ENCODE results near the gene HBG1. TPM values are rescaled to one million over a fixed set of nuclear protein-coding genes. Genes with fewer than 3 reads are reported as not detected.

HBG1 gene
- total RNA-seq, 4 donors from 2014 or later = not detected

- no peaks in the 10 kb centered on the region for H3K9me3 ChIP-seq
- no peak overlapping the region for H3K27ac ChIP-seq
- no peak for DNase-seq
- H3K4me3 ChIP-seq = no peak overlapping the region
- no peaks in the 10 kb centered on the region for H3K27me3 ChIP-seq
- H3K4me1 ChIP-seq = no peaks in the 10 kb centered on the region
- H3K36me3 ChIP-seq = no peaks in the 10 kb centered on the region
- TF ChIP-seq, protein P1, sequence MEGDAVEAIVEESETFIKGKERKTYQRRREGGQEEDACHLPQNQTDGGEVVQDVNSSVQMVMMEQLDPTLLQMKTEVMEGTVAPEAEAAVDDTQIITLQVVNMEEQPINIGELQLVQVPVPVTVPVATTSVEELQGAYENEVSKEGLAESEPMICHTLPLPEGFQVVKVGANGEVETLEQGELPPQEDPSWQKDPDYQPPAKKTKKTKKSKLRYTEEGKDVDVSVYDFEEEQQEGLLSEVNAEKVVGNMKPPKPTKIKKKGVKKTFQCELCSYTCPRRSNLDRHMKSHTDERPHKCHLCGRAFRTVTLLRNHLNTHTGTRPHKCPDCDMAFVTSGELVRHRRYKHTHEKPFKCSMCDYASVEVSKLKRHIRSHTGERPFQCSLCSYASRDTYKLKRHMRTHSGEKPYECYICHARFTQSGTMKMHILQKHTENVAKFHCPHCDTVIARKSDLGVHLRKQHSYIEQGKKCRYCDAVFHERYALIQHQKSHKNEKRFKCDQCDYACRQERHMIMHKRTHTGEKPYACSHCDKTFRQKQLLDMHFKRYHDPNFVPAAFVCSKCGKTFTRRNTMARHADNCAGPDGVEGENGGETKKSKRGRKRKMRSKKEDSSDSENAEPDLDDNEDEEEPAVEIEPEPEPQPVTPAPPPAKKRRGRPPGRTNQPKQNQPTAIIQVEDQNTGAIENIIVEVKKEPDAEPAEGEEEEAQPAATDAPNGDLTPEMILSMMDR (IDR thresholded peaks at IDR 0.05) = no peak
- no peak for TF ChIP-seq POLR2A (IDR thresholded peaks at IDR 0.05)
Measured at GRCh38 chr11:5229356-5229755, 20.3 kb downstream of the HBG1 start.

- no peak for TF ChIP-seq POLR2A (IDR thresholded peaks at IDR 0.05)
- TF ChIP-seq, protein P1 (IDR thresholded peaks at IDR 0.05) = no peak
Measured at GRCh38 chr11:5228124-5228523, 21.5 kb downstream of the HBG1 start.

GRCh38 chr11:5227681-5228080 lies 22.0 kb downstream of the HBG1 start:
- TF ChIP-seq, protein P1 (IDR thresholded peaks at IDR 0.05) = no peak
- TF ChIP-seq POLR2A (IDR thresholded peaks at IDR 0.05) = no peak
- no peaks in the 10 kb centered on the region for H3K4me1 ChIP-seq
- no peaks in the 10 kb centered on the region for H3K9me3 ChIP-seq
- DNase-seq = no peak
- H3K27ac ChIP-seq = no peak overlapping the region
- H3K27me3 ChIP-seq = no peaks in the 10 kb centered on the region
- no peak overlapping the region for H3K4me3 ChIP-seq
- no peaks in the 10 kb centered on the region for H3K36me3 ChIP-seq

More at GRCh38 chr11:5228124-5228523, 21.5 kb downstream of the HBG1 start:
- H3K36me3 ChIP-seq = no peaks in the 10 kb centered on the region
- DNase-seq = no peak
- H3K27me3 ChIP-seq = no peaks in the 10 kb centered on the region
- H3K4me3 ChIP-seq = no peak overlapping the region
- H3K27ac ChIP-seq = no peak overlapping the region
- no peaks in the 10 kb centered on the region for H3K9me3 ChIP-seq
- H3K4me1 ChIP-seq = no peaks in the 10 kb centered on the region

GRCh38 chr11:5226732-5227310 lies 22.8 kb downstream of the HBG1 start, which contains the start of gene HBB:
TSS of gene HBB (minus strand) at chr11:5227071. CDS start at chr11:5227021, 50 bp downstream.
- Histone ChIP-seq H3K27ac (no peak within 1 kb of the TSS), H3K36me3 (no peaks in the 10 kb centered on the region), H3K4me3 (no peak within 1 kb of the TSS), H3K4me1 (no peaks in the 10 kb centered on the region), H3K9me3 (no peaks in the 10 kb centered on the region), H3K27me3 (no peaks in the 10 kb centered on the region)
- TF ChIP-seq POLR2A (IDR thresholded peaks at IDR 0.05) = no peak
- TF ChIP-seq, protein P1 (IDR thresholded peaks at IDR 0.05) = no peak
- DNase-seq = no peak

DNA sequence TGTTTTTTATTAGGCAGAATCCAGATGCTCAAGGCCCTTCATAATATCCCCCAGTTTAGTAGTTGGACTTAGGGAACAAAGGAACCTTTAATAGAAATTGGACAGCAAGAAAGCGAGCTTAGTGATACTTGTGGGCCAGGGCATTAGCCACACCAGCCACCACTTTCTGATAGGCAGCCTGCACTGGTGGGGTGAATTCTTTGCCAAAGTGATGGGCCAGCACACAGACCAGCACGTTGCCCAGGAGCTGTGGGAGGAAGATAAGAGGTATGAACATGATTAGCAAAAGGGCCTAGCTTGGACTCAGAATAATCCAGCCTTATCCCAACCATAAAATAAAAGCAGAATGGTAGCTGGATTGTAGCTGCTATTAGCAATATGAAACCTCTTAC lies 24.2 kb downstream of the HBG1 start:
- H3K9me3 ChIP-seq = no peaks in the 10 kb centered on the region
- DNase-seq = no peak
- no peaks in the 10 kb centered on the region for H3K36me3 ChIP-seq
- no peak for TF ChIP-seq POLR2A (IDR thresholded peaks at IDR 0.05)
- TF ChIP-seq, protein P1 (IDR thresholded peaks at IDR 0.05) = no peak
- no peak overlapping the region for H3K27ac ChIP-seq
- no peak overlapping the region for H3K4me3 ChIP-seq
- H3K4me1 ChIP-seq = no peaks in the 10 kb centered on the region
- no peaks in the 10 kb centered on the region for H3K27me3 ChIP-seq
